Skeletal muscle tissue (tissue), 4 donors: Measurements from ENCODE around the gene LENEP. TPM values are rescaled to one million over a fixed set of nuclear protein-coding genes. Genes with fewer than 3 reads are reported as not detected.

Experiments
- H3K27ac ChIP-seq: one replicate; pipeline ENCODE4 v1.7.0; 2013; ENCODE audit warnings: mild to moderate bottlenecking, low read depth, low read length, inconsistent platforms
- H3K27me3 ChIP-seq, 3 donors: one replicate each; pipeline ENCODE4 v1.7.0; 2013; ENCODE audit warnings: low read length in 3 of 3; ENCODE audit not compliant: control insufficient read depth in 3 of 3, insufficient read depth in 3 of 3
- H3K36me3 ChIP-seq, 3 donors: one replicate each; pipeline ENCODE4 v1.7.0; 2013; ENCODE audit warnings: low read length in 3 of 3; ENCODE audit not compliant: control insufficient read depth in 3 of 3, insufficient read depth in 3 of 3
- H3K4me1 ChIP-seq, 3 donors: one replicate each; pipeline ENCODE4 v1.7.0; 2013; ENCODE audit warnings: low read length in 3 of 3, mild to moderate bottlenecking in 3 of 3; ENCODE audit not compliant: control insufficient read depth in 3 of 3, insufficient read depth in 3 of 3
- H3K4me3 ChIP-seq, 3 donors: one replicate each; pipeline ENCODE4 v1.7.0; 2013; ENCODE audit warnings: low read length in 3 of 3
- H3K9ac ChIP-seq, 3 donors: one replicate each; pipeline ENCODE4 v1.7.0; 2013; ENCODE audit warnings: low read length in 3 of 3, mild to moderate bottlenecking in 3 of 3, moderate library complexity in 2 of 3, low read depth in 1 of 3
- H3K9me3 ChIP-seq, 3 donors: one replicate each; pipeline ENCODE4 v1.7.0; 2013; ENCODE audit warnings: low read length in 3 of 3; ENCODE audit not compliant: control insufficient read depth in 3 of 3
- total RNA-seq: library from RNA; depleted of rRNA; stranded (reverse); fragments of >200 nt; gene quantifications from one replicate; pipeline ENCODE4 v1.2.3, GENCODE V29; 2014
- donor health status: Osteomylitis.

Gene LENEP, protein sequence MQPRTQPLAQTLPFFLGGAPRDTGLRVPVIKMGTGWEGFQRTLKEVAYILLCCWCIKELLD
- not detected for total RNA-seq

DNA sequence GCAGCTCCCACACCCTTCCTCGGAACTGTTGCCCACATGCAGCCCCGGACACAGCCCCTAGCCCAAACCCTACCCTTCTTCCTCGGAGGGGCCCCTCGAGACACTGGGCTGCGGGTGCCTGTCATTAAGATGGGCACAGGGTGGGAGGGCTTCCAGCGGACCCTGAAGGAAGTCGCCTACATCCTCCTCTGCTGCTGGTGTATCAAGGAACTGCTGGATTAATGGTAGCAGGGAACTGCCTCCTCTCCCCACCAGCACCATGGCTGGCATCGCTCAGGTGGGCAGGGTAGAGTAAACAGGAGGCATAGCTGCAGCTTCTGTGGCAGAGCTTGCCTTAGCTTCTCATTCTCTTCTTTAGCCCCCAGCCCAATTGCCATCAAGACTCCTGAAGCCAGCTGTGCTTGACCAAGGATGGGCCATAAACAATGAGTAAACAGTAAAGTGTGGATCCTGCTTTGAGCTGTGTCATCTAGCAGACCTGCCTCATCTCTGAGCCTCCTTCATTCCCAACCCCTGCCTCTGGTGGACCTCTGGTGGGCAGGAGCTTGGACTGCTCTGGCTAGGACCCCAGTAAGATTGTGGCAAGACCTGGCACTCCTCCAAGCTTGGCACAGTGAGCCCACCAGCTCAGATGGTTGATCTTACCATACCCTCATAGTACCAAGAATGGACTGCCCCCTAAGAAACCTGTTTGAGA is at the start of gene LENEP:
TSS of gene LENEP (plus strand) at position 15 of the 697 bp plus-strand sequence. CDS start at position 37, 22 bp downstream.
- Histone ChIP-seq H3K4me1 (peaks cover 0 to 9% (median 0%) of the 10 kb centered on the region in 3 donors), H3K36me3 (peaks cover 15 to 17% (median 17%) of the 10 kb centered on the region in 3 donors), H3K4me3 (no peak within 1 kb of the TSS), H3K27me3 (no peaks in the 10 kb centered on the region), H3K9me3 (no peaks in the 10 kb centered on the region), H3K9ac (no peak within 1 kb of the TSS), H3K27ac (no peak within 1 kb of the TSS)

DNA sequence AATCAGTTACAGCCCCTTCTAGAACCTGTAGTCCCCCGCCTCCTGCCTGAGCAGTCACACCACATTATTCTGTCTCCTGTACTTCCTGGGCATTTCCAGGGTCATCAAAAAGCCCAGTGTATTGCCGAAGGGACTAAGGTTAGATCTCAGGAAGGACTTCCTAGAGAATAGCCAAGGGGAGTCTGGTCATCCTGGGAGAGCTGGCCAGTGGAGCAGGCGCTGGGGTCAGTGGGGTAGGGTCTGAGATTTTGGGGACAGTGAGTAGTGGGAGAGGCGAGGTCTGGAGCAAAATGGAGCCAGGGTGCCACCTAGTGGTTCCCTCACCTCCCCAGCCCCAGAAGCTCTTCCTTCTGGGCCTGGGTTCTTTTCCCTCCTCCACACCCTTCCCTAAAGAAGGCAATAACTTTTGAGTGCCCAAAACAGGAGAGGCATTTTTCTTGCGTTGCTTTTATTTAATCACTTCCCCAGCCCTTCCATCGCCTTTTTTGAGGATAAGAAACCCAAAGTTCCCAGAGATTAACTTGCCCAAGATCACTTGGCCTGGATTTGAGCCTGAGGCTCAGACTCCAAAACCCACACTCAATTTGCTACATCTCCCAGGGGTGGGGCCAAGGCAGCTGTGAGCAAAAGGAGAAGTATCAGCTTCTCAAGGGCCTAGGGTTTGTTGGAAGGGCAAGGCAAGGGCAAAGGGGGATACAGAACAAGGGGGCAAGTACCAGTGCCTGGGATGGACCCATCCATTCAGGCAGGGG is 49.6 kb upstream of the LENEP start:
- Histone ChIP-seq H3K27ac (peak overlapping the region; percentile 19), H3K9me3 (no peaks in the 10 kb centered on the region), H3K27me3 (no peaks in the 10 kb centered on the region), H3K4me1 (peaks cover 21 to 62% (median 25%) of the 10 kb centered on the region in 3 donors), H3K4me3 (no peak overlapping the region), H3K36me3 (peaks cover 36 to 40% (median 38%) of the 10 kb centered on the region in 3 donors), H3K9ac (peak overlapping the region in 2 of 3 donors; percentile 45 to 70)

DNA sequence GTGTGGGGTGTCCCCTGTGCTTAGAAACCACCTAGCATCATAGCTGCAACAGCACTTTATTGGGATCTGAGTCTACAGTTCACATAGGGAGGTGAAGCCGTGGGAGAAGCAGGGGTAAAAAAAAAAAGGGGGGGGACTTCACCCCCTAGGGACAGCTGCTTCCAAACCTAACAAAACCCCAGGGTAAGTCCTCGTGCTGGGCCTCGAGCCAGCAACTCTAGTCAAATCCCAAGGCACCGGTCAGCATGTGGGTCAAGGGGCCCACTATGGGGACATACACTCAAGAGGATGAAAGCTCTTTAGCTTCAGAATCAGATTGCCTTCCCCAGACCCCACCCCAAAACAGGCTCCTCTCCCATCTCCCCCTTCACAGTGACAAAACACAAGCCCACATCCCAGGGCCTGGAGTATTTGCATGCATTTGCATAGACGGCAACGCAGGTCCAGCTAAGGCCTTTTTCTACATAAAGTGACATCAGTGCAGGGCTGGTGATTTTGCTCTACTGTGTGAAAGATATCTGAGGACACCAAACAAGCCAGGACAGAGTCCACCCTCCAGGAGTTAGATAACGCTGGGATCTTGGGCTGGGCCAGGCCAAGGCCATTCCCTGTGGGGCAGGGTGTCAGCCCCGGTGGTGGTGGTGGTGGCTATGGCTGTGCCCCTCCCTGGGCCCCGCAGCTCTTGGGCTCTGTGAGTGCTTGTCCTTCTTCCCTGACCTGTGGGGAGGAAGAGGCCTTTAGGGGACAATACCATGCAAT is 48.8 kb upstream of the LENEP start:
- peaks cover 21 to 62% (median 25%) of the 10 kb centered on the region in 3 donors for H3K4me1 ChIP-seq
- H3K9me3 ChIP-seq: no peaks in the 10 kb centered on the region
- no peaks in the 10 kb centered on the region for H3K27me3 ChIP-seq
- peaks cover 36 to 41% (median 39%) of the 10 kb centered on the region in 3 donors for H3K36me3 ChIP-seq
- H3K9ac ChIP-seq: peak overlapping the region in 2 of 3 donors; percentile 45 to 70
- H3K4me3 ChIP-seq: no peak overlapping the region
- H3K27ac ChIP-seq: peak overlapping the region; percentile 19

DNA sequence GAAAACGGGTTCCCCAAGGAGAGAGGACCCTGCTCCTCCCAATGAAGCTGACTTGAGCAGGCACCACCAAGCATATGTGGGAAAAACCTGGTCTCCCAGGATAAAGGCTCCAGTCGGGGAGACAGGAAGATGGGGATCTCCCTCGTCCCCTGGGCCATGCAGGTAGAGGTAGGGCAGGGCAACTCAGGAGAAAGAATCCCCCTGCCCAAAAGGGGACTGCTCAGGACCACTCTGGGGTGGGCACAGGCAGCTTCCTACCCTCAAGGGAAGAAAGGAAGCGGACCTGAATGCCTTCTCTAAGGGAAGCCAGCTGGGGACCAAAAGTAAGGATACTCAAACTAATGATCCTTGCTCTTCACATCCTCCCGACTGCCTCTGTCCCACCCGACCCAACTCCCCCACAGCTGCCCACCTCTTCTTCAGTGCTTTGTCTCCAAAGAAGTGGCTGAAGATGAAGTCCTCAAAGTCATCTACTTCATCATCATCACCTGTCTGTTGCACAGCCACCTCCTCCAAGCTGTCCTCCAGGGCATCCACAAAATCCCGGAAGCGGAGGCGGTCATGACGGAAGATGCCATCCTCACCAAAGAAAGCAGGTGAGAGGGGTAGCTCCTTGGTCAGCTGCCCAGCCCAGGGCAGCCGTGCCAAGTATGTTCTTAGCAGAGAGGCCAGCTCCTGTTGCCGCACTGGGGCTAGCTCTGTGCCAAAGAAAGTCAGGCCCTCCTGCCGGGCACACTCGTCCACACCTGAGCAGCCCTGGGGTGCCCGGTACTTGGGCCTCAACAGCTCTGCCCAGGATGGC is 48.0 kb upstream of the LENEP start:
- Histone ChIP-seq H3K27me3 (no peaks in the 10 kb centered on the region), H3K4me3 (no peak overlapping the region), H3K27ac (peak overlapping the region; percentile 12), H3K9me3 (no peaks in the 10 kb centered on the region), H3K4me1 (peaks cover 18 to 56% (median 25%) of the 10 kb centered on the region in 3 donors), H3K36me3 (peaks cover 37 to 42% (median 42%) of the 10 kb centered on the region in 3 donors), H3K9ac (peak overlapping the region in 1 of 3 donors; percentile 33)

DNA sequence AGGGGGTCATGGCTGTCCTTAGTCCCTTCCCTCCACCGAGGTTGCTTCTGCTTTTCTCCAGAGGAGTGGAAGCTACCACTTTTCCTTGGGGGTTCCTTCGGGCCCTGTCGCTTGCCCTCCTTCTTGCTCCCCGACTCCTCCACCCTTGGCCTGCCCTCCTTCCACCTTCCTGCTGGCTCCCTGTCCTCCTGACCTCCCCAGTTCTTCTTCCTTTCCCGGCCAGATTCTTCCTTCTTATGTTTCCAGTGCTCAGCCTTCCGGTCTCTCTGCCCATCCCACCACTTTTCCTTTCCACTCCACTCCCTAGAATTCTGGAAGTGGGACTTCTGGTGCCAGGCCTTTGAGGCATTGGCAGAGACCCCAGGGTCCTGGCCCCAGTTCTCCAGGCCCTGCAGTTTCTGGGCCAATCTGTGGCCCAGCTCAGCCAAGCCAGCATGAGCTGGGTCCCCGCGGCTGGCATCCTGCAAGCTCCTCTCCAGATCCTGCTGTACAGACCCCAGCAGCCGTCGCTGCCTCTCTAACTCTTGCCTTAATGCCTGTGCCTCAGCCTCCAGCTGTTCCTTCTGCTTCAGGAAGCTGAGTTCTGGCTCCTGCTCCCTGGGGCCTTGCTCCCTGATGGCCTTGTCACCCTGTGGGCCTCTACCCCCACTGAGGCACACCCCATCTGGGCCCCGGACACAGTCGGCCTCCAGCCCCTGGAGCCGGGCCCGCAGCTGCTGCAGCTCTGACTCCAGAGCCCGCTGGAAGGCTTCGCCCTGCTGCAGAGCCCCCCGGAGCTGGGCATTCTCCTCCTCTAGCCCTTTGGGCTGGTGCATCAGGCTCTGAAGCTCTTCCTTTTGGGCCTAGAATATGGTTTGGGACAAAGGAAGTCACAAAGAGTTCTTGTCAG is 47.2 kb upstream of the LENEP start:
- H3K9me3 ChIP-seq: no peaks in the 10 kb centered on the region
- H3K4me1 ChIP-seq: peaks cover 20 to 55% (median 28%) of the 10 kb centered on the region in 3 donors
- peaks cover 45 to 51% (median 50%) of the 10 kb centered on the region in 3 donors for H3K36me3 ChIP-seq
- H3K27me3 ChIP-seq: no peaks in the 10 kb centered on the region
- H3K27ac ChIP-seq: no peak overlapping the region
- peak overlapping the region in 1 of 3 donors; percentile 25 for H3K9ac ChIP-seq
- H3K4me3 ChIP-seq: no peak overlapping the region

DNA sequence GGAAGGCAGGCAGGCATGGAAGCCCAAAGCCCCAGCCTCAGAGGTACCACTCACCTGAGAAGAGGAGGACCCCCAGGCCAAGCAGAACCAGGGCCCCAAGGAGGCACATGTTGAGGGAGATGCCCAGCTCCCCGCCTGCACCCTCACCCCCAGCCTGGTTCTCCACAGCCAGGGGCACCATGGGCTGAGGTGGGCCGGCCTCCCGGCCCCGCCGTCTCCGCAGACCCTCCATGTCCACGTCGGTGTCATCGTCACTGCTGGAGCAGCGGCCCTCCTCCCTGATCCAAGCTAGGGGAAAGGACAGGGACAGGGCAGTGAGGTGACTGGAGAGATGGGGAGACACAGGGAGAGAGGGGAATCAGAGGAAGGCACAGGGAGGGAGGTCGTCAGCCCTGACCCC is 45.3 kb upstream of the LENEP start:
- Histone ChIP-seq H3K9me3 (no peaks in the 10 kb centered on the region), H3K4me3 (no peak overlapping the region), H3K4me1 (peaks cover 31 to 59% (median 32%) of the 10 kb centered on the region in 3 donors), H3K27me3 (no peaks in the 10 kb centered on the region), H3K9ac (no peak overlapping the region), H3K27ac (no peak overlapping the region), H3K36me3 (peaks cover 47 to 62% (median 56%) of the 10 kb centered on the region in 3 donors)

DNA sequence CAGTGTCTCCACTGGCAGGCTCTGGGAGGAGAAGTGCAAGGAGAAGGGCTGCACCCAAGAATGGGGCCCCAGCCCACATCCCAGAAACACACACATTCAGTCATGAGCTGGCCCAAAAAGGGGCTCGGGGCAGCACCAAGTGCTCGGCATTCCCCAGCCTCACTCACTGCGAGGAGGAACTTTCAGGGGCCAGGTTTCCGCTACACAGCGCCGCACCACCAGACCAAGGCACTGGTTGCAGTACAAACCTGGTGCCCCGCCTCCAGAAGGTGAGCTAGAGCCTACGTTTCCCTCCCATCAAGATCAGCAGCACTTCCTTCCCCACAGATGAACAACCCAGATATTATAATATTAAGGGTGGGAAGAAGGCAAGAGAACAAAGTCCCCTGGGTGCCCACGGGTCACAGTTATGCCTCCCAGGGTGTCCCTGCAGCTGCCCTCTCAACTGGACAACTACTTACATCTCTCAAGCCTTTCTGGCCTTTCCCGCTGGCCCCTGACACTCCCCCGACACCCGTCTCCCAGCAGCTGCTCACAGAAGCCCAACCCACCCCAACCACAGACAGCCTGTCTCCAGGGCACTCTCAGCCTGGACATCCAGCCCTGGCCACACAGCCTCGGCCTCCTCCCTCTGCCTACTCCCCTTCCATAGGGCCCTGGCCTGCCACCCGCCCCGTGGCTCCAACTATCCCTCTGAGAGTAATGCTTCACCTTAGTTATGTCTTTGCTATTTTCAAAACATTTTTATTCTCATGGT is 41.3 kb upstream of the LENEP start:
- H3K27ac ChIP-seq: peak overlapping the region; percentile 5
- H3K4me1 ChIP-seq: peaks cover 50 to 68% (median 54%) of the 10 kb centered on the region in 3 donors

DNA sequence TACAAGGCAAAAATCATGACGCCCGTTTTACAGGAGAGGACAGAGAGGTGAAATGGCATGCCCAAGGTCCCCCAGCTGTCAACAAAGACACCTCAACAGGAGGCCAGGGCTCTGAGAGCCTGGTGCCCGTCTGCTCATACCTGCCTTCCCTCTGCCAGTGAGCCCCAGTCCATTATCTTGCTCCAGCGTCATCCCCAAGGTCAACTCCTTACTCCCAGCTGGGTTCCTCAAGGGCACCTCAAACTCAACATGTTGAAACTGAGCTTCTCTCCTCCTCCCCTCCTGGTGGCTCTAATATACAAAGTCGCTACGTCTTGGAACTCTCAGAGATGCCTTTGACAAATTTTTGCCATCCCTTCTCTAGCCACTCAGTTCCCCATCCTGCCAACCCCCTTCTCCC is 40.7 kb upstream of the LENEP start:
- H3K4me3 ChIP-seq: peak overlapping the region; percentile 60 to 95 (median 79)
- peak overlapping the region; percentile 4 to 61 (median 33) for H3K9ac ChIP-seq
- H3K27ac ChIP-seq: peak overlapping the region; percentile 21
- H3K27me3 ChIP-seq: no peaks in the 10 kb centered on the region
- peaks cover 56 to 70% (median 60%) of the 10 kb centered on the region in 3 donors for H3K4me1 ChIP-seq
- peaks cover 23 to 36% (median 28%) of the 10 kb centered on the region in 3 donors for H3K36me3 ChIP-seq
- no peaks in the 10 kb centered on the region for H3K9me3 ChIP-seq

More for the DNA sequence above, 41.3 kb upstream of the LENEP start:
- no peaks in the 10 kb centered on the region for H3K9me3 ChIP-seq
- H3K4me3 ChIP-seq: peak overlapping the region in 2 of 3 donors; percentile 79 to 95
- no peaks in the 10 kb centered on the region for H3K27me3 ChIP-seq
- peak overlapping the region in 2 of 3 donors; percentile 4 to 61 for H3K9ac ChIP-seq
- peaks cover 28 to 41% (median 33%) of the 10 kb centered on the region in 3 donors for H3K36me3 ChIP-seq
